GM13976 (cell line): ENCODE measurements around the gene CEP112.

Experiments used
- DNase-seq: peaks from one replicate; pipeline ENCODE4 v3.0.0; 2012; ENCODE audit warnings: low spot score
- CTCF ChIP-seq: IDR thresholded peaks from 2 replicates; pipeline ENCODE4 v1.5.1; 2012; ENCODE audit warnings: borderline replicate concordance, mild to moderate bottlenecking; ENCODE audit not compliant: insufficient read depth; ENCODE audit errors: extremely low read depth, missing control alignments, control extremely low read depth
- in situ Hi-C: fragments of 300-500 bp; cut with MboI; formaldehyde crosslinking; loops from one replicate; pipeline ENCODE4 v1.12.0; 2022; ENCODE audit warnings: low sequenced_read_pairs, mixed read lengths, inconsistent platforms; ENCODE audit not compliant: unreplicated experiment

CEP112 gene

GRCh38 chr17:65898651-65899050 is 293.3 kb downstream of the CEP112 start:
- in situ Hi-C loops: no loop called here
- no peak for TF ChIP-seq CTCF
- no peak for DNase-seq

GRCh38 chr17:65896889-65897288 is 295.0 kb downstream of the CEP112 start:
- in situ Hi-C loops: no loop called here
- no peak for TF ChIP-seq CTCF
- DNase-seq: no peak

- in situ Hi-C loops: no loop called here
- DNase-seq: no peak
- TF ChIP-seq CTCF: no peak
Measured at GRCh38 chr17:65895969-65896368, 296.0 kb downstream of the CEP112 start.

- in situ Hi-C loops: no loop called here
- no peak for DNase-seq
- no peak for TF ChIP-seq CTCF
Measured at GRCh38 chr17:65893692-65894279, 298.1 kb downstream of the CEP112 start.

- peak; percentile 7 for DNase-seq
- in situ Hi-C loops: no loop called here
- TF ChIP-seq CTCF: no peak
Measured at GRCh38 chr17:65892912-65893377, 299.0 kb downstream of the CEP112 start.

GRCh38 chr17:65891231-65891735 is 300.6 kb downstream of the CEP112 start:
- TF ChIP-seq CTCF: no peak
- in situ Hi-C loops: no loop called here
- DNase-seq: no peak
